Colon (tissue), 2 donors: ENCODE data around the gene TXNDC15.
"Not testable (repeated sequence)": the region's sequence is repeated elsewhere in the genome, so short reads cannot be mapped to it uniquely, and the experiment has no call there.

Experiments used
- FAIRE-seq: peaks from 2 replicates; lab custom pipeline; 2012; peaks lifted over from hg19 to GRCh38; lab: Jason Lieb, UNC
- donor health status: control.
- donor health status: control.

Gene TXNDC15, protein sequence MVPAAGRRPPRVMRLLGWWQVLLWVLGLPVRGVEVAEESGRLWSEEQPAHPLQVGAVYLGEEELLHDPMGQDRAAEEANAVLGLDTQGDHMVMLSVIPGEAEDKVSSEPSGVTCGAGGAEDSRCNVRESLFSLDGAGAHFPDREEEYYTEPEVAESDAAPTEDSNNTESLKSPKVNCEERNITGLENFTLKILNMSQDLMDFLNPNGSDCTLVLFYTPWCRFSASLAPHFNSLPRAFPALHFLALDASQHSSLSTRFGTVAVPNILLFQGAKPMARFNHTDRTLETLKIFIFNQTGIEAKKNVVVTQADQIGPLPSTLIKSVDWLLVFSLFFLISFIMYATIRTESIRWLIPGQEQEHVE

DNA sequence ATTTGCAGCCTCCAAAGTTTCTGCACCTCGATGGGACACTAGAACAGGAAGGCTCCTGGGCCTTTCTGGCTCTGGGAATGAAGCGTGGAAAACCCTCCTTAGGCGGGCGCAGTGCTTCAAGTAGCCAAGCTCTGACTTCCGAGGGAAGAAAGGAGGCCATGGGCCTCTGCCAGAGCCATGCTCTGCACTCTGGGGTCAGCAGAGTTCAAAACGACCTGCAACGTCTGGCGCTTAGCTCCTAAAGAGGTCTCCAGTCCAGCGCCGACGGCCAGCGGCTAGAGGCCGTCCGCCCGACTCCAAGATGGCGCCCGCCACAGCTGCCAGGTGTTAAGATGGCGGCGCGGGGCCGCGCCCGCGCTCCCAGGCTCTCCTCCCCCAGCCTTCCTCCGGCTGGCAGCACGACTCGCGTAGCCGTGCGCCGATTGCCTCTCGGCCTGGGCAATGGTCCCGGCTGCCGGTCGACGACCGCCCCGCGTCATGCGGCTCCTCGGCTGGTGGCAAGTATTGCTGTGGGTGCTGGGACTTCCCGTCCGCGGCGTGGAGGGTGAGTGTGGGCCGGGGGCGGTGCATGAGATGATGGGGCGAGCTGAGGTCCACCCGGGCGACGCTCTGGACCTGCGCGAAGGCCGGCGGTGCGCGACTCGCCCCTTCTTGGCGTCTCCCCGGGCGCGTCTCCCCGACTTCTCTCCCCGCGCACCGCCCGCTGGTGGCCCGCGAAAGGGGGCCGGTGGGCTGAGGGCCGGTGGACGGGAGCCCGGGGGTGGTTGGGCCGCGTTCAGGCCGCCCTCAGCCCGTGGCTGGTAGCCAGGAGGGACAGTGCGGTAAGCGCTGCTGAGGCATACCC is at the start of gene TXNDC15:
Gene TXNDC15, plus strand, starts transcription at position 385 of the 844 bp plus-strand sequence. Its CDS starts 57 bp downstream, at position 442.
- FAIRE-seq: no peak

DNA sequence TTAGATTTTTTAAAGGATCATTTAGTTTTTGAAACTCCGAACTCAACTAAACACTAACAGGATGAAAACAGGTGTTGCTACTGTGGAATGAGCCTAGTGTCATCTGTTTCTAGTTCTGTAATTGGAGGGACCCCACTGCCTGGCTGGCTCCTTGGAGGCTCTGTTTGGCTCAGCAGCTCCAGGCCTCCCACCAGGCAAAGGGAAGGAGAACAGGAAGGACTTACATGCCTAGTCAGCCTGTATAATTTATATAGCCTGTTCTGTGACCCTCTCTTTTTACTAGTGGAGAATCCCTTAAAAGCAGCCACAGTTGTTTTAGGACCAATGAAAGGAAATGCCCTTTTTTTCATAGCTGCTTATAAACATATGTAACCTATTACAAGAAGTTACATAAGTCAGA is 49.5 kb upstream of the TXNDC15 start:
- FAIRE-seq: no peak

DNA sequence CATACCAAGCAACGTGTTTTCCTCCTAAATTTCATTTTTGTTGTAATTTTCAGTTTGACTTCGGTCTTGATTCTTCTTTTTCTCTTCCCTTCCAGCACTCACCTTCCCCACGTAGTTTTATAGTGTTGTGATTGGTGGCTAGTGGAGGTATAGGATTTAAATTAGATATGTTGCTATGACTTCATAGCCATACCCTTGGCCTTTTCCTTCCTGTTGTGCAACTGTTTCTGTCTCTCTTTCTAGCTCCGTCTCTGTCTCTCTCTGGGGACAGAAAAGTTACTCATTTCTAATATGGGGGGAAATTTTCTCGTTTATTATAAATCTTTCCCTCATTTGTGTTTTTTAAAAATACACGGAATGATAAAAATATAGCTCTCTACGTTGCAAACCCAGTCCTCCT is 49.0 kb upstream of the TXNDC15 start:
- no peak for FAIRE-seq

DNA sequence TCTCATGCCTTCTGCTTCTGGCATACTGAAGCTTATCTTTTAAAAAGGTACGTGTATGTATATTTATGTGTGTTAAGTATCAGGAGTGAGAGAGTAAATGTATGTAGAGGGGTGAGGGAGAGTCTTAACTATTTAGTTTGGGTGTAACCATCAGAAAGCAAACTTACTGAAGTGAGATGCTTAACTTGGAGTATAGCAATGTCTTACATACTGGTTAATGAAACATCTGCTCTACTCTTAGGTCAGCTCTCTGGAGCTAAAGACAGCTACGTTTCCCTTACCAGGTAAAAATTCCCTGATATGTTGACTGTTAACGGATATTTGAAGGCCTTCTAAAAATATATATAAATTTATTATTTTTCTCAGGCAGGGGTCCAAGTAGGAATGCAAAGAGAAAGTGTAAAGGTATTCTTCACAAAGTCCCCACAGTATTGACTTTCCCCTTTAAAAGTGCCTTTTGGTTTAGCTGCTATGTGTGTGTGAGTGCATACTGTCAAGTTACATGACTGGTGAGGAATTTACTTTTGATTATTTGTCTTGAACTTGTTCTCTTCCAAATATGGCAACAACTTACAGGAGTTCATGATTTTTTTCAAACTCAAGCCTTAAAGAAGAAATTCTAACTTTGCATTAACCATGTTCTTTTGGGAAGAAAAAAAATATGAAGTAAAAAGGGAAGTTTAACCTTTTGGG is 40.7 kb upstream of the TXNDC15 start:
- no peak for FAIRE-seq

DNA sequence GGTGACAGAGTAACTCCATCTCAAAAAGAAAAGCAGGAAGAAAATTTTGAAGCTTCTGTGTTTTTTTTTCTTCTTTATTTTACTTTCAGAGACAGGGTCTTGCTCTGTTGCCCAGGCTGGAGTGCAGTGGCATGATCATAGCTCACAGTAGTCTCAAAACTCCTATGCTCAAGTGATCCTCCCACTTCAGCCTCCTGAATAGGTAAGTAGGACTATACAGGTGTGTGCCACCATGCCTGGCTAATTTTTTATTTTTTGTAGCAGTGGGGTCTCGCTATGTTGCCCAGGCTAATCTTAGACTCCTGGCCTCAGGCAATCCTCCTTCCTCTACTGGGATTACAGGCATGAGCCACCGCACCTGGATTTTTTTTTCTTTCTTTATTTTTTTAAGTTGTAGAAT is 38.5 kb upstream of the TXNDC15 start:
- FAIRE-seq: no peak

DNA sequence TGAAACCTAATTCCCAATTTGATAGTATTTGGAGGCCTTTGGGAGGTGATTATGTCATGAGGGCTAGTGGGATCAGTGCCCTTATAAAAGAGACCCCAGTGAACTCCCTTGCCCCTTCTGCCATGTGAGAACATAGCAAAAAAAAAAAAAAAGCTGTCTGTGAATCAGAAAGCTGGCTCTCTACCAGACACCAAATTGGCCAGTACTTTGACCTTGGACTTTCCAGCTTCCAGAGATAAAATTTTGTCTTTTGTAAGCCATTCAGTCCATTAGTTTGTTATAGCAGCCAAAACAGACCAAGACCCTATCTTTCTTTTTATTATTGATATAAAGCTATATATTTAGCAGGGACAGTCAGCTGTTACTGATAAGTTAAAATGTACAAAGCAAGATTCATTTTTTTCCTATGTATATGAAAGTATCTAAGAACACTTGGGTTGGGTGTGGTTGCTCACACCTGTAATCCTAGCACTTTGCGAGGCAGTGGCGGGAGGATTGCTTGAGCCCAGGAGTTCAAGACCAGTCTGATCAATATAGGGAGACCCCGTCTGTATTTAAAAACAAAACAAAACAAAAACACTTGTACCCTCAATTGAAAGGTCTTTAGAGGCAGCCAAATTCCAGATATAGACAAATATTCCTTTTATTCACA is 36.5 kb upstream of the TXNDC15 start:
- FAIRE-seq: no peak

DNA sequence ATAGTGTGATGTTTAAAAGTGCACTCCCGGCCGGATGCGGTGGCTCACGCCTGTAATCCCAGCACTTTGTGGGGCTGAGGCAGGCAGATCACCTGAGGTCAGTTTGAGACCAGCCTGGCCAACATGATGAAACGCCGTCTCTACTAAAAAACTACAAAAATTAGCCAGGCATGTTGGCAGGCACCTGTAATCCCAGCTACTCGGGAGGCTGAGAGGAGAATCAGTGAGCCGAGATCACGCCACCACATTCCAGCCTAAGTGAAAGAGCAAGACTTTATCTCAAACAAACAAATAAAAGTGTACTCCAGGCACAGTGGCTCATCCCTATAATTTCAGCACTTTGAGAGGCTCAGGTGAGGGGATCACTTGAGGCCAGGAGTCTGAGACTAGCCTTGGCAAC is 35.8 kb upstream of the TXNDC15 start:
- FAIRE-seq: not testable (repeated sequence)

DNA sequence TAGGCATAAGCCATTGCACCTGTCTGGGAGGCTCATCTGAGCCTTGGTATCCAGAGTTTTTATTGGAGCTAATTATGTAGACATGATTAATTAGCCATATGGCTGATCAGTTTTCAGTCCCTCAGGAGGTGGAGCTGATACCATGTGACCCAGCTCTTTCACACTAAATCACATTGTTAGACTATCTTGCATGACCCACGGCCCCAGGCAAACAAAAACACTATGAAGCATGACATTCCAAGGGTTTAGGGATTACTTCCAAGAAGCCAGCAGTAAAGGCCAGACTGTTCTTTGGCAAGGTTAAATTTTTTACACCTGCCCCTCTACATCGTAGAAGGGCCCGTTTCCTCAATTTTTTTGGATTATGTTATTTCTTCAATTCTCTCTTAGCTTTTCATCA is 33.4 kb upstream of the TXNDC15 start:
- no peak for FAIRE-seq

DNA sequence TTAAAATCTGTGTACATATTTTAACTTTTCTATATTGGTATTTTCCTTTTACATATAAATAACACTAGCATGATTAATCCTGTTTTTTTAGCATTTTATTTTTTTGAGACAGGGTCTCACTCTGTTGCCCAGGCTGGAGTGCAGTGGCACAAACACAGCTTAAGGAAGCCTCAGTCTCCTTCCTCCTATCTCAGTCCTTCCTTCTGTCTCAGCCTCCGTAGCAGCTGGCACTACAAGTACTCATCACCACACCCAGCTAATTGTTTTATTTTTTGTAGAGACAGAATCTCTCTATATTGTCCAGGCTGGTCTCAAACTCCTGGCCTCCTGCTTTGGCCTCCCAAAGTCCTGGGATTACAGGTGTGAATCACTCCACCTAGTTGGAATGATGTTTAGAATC is 29.9 kb upstream of the TXNDC15 start:
- FAIRE-seq: no peak

DNA sequence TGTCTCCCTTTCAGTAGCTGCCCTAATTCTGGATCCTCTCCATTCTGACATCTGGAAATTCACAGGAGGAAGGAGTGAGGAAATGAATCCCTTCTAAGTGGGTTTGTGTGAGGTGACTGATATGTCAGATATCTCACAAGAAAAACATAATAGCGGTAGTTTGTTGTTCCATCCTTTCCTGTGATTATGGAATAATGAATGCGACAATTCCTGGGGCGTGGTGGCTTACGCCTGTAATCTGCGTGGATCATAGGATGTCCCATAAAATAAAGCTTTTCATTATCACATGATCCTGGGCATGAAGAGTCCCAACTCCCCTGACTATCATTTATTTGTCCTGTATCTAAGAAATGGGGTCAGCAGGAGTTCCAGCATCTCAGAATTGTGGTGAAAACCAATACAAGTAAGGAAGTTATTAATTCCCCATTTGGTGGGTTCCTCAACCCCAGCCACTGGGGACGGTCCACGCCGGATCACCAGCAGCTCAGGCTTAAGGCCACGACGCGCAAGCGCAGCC is 28.8 kb upstream of the TXNDC15 start:
- no peak for FAIRE-seq

DNA sequence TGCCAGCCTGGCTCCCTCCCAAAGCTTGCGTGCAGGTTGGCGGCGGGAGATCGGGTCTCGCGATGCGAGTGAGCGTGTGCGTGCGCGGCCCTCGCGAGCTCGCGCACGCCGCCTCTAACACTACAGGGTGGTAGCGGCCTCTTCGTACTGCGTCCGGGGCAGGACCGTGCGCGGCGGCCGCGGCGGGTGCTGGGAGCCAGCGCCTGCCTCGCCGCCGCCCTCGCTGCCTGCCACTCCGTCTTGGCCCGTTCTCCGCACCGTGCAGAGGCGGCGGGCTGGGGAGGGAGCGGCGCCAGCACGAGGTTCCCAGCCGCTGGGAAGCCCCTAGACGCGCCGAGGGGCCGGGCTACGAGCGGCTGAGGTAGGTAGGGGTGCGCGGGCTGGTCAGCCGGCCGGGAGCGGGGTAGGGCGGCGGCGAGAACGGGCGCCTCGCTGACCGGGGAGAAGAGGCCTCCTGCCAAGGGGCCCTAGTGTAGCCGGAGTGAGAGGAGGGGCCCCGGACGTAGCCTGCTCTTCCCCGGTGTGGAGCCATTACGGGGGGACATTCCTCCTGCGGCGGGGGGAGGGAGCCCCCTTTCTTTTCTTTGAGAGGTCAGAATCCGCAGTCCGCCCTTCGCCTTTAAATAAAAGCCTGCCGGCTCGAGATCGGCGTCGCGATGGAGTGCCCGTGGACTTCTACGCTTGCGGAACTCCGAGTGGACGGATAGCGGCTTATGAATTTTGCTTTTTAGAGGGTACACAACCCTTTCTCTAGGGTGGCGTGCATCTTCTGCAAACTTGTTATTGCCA is 28.1 kb upstream of the TXNDC15 start, which contains the start of gene C5orf24:
Gene C5orf24, plus strand, starts transcription at position 117 of the 789 bp plus-strand sequence. CDS start 8,933 bp downstream, outside the sequence.
- no peak for FAIRE-seq

DNA sequence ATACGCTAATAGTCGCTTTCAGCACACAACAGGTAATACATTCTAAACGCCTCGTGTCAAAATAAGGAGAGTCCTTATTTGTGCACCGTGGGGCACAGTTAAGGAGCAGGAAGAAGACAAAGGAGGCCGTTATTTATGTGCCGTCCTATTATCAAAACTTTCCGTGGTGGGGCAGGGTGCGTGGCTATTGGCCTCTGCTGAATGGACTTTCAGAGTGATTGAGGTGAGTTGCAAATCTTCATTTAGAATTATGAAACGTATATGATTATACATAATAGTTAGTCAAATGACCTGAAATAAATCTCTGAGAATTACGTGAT is 27.6 kb upstream of the TXNDC15 start:
- FAIRE-seq: no peak

DNA sequence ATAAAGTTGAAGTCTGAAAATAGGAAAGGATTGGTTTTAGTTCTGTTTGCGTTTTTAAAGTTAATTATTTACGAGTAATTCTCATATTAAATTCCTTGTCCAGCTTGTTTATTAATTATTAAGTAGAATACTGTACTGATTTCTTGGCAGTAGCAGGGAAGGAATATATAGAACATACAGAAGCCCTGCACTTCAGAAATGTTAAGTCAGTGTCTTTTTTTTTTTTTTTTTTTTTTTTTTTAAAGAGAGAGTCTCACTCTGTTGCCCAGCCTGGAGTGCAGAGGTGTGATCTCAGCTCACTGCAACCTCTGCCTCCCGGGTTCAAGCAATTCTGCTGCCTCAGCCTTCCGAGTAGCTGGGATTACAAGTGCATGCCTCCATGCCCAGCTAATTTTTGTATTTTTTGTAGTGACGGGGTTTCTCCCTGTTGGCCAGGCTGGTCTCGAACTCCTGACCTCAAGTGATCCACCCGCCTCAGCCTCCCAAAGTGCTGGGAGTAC is 24.7 kb upstream of the TXNDC15 start:
- FAIRE-seq: not testable (repeated sequence)

DNA sequence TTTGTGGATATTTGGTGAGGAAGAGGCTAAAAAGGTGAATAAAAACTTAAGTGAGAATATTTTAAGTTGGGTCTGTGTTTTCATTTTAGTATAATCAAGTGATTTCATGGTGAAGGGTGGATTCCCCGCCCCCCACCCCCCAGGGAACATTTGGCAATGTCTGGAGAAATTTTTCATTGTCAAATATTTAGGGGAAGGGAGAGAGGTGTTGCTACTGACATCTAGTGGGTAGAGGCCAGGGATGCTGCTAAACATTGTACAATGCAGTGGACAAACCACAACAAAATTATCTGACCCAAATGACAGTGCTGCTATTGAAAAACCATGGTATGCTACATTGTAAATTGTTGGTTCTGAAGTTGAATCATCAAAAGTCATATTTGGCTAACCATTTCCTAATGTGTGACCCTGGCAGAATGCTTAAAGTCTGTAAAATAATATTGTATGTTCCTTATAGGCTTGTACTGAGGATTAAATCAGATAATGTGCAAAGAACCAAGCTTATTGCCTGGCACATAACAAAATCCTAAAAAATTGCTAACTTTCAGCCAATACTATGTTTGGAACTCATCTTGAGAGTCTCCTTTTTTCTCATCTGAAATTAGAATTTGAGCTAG is 22.8 kb upstream of the TXNDC15 start:
- FAIRE-seq: no peak

DNA sequence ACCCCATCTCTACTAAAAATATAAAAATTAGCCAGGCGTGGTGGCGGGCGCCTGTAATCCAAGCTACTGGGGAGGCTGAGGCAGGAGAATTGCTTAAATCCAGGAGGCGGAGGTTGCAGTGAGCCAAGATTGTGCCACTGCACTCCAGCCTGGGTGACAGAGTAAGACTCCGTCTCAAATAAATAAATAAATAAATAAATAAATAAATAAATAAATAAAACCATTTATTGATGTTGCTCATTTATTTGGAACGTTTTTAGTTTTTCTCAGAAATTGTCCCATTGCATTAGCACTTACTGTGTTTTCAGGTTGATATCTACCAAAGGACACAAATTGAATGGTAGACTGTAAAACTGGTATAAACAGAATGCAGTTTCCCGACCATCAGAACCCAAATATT is 17.7 kb upstream of the TXNDC15 start:
- not testable (repeated sequence) for FAIRE-seq

DNA sequence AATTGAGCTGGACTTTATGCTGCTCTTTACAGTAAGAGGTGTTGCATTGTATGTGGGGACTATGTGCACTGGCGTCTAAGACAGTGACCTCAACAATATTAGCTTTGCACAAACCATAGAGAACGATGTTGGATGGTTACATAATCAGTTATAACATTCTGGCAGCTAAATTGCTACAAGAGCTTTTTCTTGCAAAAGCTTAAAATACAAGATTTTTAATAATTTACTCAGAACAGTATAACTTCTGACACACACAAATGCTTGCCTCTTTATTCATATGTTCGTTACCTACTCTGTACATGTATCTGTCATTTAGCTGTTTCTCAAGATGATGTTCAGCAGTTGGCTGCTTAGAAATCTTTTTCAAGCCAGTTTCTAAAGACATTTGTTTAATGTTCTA is 16.8 kb upstream of the TXNDC15 start:
- no peak for FAIRE-seq

DNA sequence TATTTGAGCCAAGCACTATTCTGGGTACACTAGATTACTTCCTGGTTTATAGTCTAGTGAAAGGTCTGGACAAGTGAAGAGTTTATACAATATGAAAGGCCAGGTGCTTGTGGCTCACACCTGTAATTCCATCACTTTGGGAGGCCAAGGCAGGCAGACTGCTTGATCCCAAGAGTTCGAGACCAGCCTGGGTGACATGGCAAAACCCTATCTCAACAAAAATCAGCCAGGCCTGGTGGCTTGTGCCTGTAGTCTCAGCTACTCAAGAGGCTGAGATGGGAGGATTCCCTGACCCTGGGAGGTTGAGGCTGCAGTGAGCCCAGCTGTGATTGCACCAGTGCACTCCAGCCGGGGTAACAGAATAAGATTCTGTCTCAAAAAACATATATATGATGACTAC is 9.5 kb upstream of the TXNDC15 start:
- no peak for FAIRE-seq

DNA sequence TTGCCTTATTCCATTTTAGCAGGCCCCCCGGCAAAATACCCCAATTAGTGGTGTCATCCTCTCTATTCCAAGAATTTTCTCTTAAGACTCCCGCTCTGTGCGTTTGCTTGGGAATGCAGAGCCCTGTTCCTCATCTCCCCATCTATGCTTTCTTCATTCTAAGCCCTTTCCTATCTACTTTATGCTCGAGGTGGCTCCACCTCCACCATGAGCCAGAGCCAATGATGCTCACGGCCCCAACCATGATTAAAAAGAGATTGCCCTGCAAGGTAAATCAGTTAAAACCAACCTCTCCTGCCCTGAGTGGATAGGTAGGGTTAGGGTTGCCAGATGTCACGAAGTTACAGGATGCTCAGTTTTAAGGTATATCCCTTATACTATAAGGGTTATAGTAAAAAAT is 677 bp upstream of the TXNDC15 start:
- no peak for FAIRE-seq

DNA sequence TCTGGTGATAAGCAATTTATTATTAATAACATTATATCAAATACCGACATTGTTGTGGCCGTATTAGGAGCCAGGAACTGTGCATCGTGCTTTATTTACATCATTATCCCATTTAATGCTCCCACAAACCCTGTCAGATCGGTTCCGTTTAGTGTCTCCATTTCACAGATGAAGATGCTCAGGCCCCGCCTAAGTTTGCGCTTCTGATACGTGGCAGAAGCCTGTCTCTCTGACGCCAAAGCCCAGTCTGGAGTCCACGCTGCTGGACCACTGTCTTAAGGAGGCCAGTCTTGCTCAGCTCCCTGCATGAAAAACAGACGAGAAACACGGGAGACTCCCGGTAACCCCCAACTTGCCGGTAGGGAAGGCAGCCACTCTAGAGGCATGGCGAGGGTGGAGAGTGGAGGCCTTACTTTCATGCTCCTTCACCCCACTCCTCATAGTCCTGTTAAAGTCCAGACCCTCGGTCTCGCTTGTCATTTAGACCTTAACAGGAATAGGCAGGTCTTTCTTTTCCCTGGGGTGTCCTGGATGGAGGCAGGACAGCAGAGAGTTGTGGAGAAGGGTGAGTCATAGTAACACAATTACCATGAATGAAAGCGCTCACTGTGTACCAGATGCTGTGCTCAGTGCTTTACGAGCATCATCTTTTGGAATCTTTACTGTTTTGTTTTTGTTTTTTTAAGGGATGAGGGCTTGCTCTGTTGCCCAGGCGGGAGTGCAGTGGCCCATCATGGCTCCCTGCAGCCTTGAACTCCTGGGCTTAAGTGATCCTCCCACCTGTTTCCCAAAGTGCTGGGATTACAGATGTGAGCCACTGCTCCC is 872 bp downstream of the TXNDC15 start:
- FAIRE-seq: no peak

DNA sequence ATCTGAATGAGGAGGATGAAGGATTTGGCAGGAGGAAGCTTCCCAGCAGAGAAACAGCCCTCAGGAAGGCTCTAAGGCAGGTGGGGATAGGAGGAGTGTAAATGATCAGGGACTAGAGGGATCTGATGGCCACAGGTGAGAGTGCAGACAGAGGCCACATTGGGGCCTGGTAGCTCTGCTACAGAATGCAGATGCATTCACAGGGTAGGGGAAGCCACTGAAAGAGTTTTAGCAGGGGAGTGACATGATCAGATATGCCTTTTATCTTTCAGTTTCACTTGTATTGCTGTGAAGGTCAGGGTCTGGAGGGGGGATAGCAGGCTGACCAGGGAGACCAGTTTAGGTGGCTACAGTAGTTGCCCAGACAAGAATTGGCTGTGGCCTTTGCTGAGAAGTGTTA is 3.0 kb downstream of the TXNDC15 start:
- FAIRE-seq: no peak
